A204.1 (cell line): ENCODE results near the gene GSTO2.
A peak's percentile ranks its signal among the peaks of the same experiment; 100 is the strongest.

Experiments
- FAIRE-seq: peaks from 2 replicates; lab custom pipeline; 2012; peaks lifted over from hg19 to GRCh38; lab: Jason Lieb, UNC

GSTO2 gene

GRCh38 chr10:104340641-104341040 is 71.7 kb downstream of the GSTO2 start:
- FAIRE-seq: no peak

- no peak for FAIRE-seq
Observed at GRCh38 chr10:104342941-104343411, 74.0 kb downstream of the GSTO2 start.

- no peak for FAIRE-seq
Observed at GRCh38 chr10:104344219-104344618, 75.2 kb downstream of the GSTO2 start.

GRCh38 chr10:104345515-104345914 is 76.5 kb downstream of the GSTO2 start:
- FAIRE-seq: no peak

- no peak for FAIRE-seq
Observed at GRCh38 chr10:104345941-104346340, 77.0 kb downstream of the GSTO2 start.

- FAIRE-seq: no peak
Observed at GRCh38 chr10:104347295-104348045, 78.5 kb downstream of the GSTO2 start.

GRCh38 chr10:104348601-104349000 is 79.6 kb downstream of the GSTO2 start:
- no peak for FAIRE-seq

GRCh38 chr10:104349623-104350126 is 80.7 kb downstream of the GSTO2 start:
- FAIRE-seq: no peak

- FAIRE-seq: peak; percentile 57
Observed at GRCh38 chr10:104350127-104350635, 81.2 kb downstream of the GSTO2 start.

- no peak for FAIRE-seq
Observed at GRCh38 chr10:104351061-104351702, 82.2 kb downstream of the GSTO2 start.

GRCh38 chr10:104351919-104352318 is 82.9 kb downstream of the GSTO2 start:
- no peak for FAIRE-seq

GRCh38 chr10:104353325-104354048 is 84.5 kb downstream of the GSTO2 start, which contains the start of gene CFAP58:
Gene CFAP58 (plus strand): TSS chr10:104353833. CDS start chr10:104353898, 65 bp downstream.
- no peak for FAIRE-seq
